NT2/D1 (cell line): ENCODE data around the gene NLGN1.

ENCODE experiments used
- SUZ12 ChIP-seq: IDR thresholded peaks from 2 replicates; pipeline ENCODE4 v1.6.1; 2011; ENCODE audit not compliant: insufficient read length, insufficient read depth; ENCODE audit errors: extremely low read depth
- YY1 ChIP-seq: IDR thresholded peaks from 2 replicates; pipeline ENCODE4 v1.6.1; 2011; ENCODE audit not compliant: insufficient read length, insufficient read depth
- ZNF274 ChIP-seq: IDR thresholded peaks from 2 replicates; pipeline ENCODE4 v1.6.1; 2011; ENCODE audit warnings: mild to moderate bottlenecking, low read depth, low read length

- no peak for TF ChIP-seq YY1
- no peak for TF ChIP-seq ZNF274
- TF ChIP-seq SUZ12 = no peak
Observed at GRCh38 chr3:173912126-173912525, 514.6 kb downstream of the NLGN1 start.
